ENCODE measurements around the gene CALR3. TPM values are rescaled to one million over a fixed set of nuclear protein-coding genes. Genes with fewer than 3 reads are reported as not detected.

Gene CALR3
- polyA plus RNA-seq, 1 donor, result 0.04 TPM

DNA sequence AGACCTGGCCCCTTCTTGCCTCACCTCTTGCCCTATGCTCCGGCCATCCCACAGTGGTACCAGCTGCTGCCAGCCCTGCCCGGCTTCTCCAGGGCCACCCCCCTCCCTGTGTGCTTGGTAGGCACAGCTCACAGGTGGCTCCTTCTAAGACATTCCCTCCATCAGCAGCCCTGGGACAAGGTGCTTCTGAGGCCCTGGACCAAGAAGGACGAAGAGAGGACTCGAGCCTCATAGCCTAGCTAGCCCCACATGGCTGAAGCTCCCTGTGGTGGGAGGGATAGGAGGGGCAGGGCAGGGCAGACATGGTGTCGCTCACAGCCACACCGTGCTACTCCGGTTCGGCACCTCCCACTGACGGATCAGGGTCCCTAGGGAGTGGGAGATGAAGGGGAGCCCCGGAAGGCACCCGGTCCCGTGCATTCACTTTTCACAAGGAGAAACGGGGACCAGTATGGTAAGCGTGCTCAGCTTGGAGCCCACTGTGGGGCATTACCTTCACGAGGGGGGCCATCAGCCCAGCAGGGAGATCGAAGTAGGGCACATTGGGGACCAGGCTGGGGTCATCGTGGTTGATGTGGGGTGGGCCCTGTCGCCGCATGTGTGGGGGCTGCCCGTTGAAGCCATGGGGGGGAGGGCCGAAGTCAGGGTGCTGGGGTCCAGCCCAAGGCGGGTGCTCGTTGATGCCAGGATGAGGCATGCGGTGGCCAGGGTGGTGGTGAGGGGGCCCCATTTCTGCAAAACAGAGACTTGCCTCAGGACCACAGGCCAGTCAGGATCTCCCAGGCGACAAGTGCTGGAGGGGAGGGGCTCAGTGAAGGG lies 26.8 kb upstream of the CALR3 start:
- Histone ChIP-seq H3K27me3 (ENCODE audit: control insufficient read depth, insufficient read depth, low read length) (no peaks in the 10 kb centered on the region), H3K4me3 (ENCODE audit: low read length) (no peak overlapping the region), H3K27ac (ENCODE audit: low read length) (no peak overlapping the region), H3K36me3 (ENCODE audit: control insufficient read depth, insufficient read depth, low read length) (peaks cover 91% of the 10 kb centered on the region), H3K4me1 (ENCODE audit: control insufficient read depth, insufficient read depth, low read length) (no peaks in the 10 kb centered on the region), H3K9me3 (ENCODE audit: control insufficient read depth, low read depth, low read length) (peaks cover 4% of the 10 kb centered on the region)
- no peak for DNase-seq
- no CpG with 5 or more reads among the region's 25 CpGs for WGBS (ENCODE audit: insufficient coverage, low lambda C conversion rate)

GRCh38 chr19:16521715-16522289 lies 25.8 kb upstream of the CALR3 start:
- peaks cover 91% of the 10 kb centered on the region for H3K36me3 ChIP-seq (ENCODE audit: control insufficient read depth, insufficient read depth, low read length)
- no peak for DNase-seq
- H3K9me3 ChIP-seq (ENCODE audit: control insufficient read depth, low read depth, low read length), result peaks cover 4% of the 10 kb centered on the region
- H3K4me3 ChIP-seq (ENCODE audit: low read length), result no peak overlapping the region
- no CpG with 5 or more reads among the region's 10 CpGs for WGBS (ENCODE audit: insufficient coverage, low lambda C conversion rate)
- H3K27ac ChIP-seq (ENCODE audit: low read length), result no peak overlapping the region
- H3K27me3 ChIP-seq (ENCODE audit: control insufficient read depth, insufficient read depth, low read length), result no peaks in the 10 kb centered on the region
- H3K4me1 ChIP-seq (ENCODE audit: control insufficient read depth, insufficient read depth, low read length), result no peaks in the 10 kb centered on the region

- Histone ChIP-seq H3K36me3 (ENCODE audit: control insufficient read depth, insufficient read depth, low read length) (peaks cover 87% of the 10 kb centered on the region), H3K4me1 (ENCODE audit: control insufficient read depth, insufficient read depth, low read length) (no peaks in the 10 kb centered on the region), H3K27ac (ENCODE audit: low read length) (no peak overlapping the region), H3K9me3 (ENCODE audit: control insufficient read depth, low read depth, low read length) (peaks cover 4% of the 10 kb centered on the region), H3K27me3 (ENCODE audit: control insufficient read depth, insufficient read depth, low read length) (no peaks in the 10 kb centered on the region), H3K4me3 (ENCODE audit: low read length) (no peak overlapping the region)
- no peak for DNase-seq
- no CpG with 5 or more reads among the region's 18 CpGs for WGBS (ENCODE audit: insufficient coverage, low lambda C conversion rate)
Observed at GRCh38 chr19:16520986-16521624, 25.1 kb upstream of the CALR3 start.

DNA sequence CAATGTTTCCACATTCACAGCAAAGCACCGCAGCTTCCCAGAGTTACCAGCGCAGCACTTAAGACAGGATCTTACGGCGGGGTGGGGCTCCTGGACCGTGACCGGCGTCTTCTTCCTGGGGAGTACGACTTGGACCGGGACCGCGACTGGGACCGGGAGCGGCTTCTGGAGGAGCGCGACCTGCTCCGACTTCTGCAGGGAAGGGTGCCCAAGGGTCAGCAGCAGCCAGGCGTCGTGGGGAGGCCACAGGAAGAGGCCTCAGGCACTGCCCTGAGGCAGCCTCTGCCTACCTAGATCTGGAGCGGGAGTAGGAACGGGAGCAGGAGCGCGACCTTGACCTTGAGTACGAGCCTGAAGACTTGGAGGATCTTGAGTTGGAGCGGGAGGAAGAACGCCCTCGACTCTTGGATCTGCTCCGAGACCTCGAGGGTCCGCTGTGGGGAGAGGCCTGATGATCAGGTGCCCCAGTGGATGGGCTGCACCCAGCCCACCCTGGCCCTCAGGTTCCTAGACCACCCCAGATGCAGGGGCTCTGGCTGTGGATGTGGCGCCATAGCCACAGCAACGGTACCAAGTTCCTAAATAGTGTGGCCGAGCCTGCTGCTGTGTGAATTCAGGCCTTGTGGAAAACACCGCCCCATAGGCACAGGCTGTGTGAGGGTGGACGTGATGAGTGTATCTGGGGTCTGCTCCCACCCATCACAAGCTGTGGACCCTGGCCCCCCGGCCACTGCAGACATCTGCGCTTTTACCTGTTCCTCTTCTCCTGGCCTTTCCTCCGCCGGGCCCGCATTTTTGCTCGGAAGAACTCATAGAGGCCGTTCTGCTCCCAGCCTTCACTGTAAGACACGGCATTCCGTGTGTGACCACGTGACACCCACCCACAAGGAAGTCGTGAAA lies 24.4 kb upstream of the CALR3 start:
- no CpG with 5 or more reads among the region's 45 CpGs for WGBS (ENCODE audit: insufficient coverage, low lambda C conversion rate)
- DNase-seq, result no peak
- H3K27me3 ChIP-seq (ENCODE audit: control insufficient read depth, insufficient read depth, low read length), result no peaks in the 10 kb centered on the region
- H3K36me3 ChIP-seq (ENCODE audit: control insufficient read depth, insufficient read depth, low read length), result peaks cover 79% of the 10 kb centered on the region
- H3K27ac ChIP-seq (ENCODE audit: low read length), result no peak overlapping the region
- H3K9me3 ChIP-seq (ENCODE audit: control insufficient read depth, low read depth, low read length), result peaks cover 4% of the 10 kb centered on the region
- no peak overlapping the region for H3K4me3 ChIP-seq (ENCODE audit: low read length)
- no peaks in the 10 kb centered on the region for H3K4me1 ChIP-seq (ENCODE audit: control insufficient read depth, insufficient read depth, low read length)

- Histone ChIP-seq H3K27ac (ENCODE audit: low read length) (no peak overlapping the region), H3K27me3 (ENCODE audit: control insufficient read depth, insufficient read depth, low read length) (no peaks in the 10 kb centered on the region), H3K4me3 (ENCODE audit: low read length) (no peak overlapping the region), H3K36me3 (ENCODE audit: control insufficient read depth, insufficient read depth, low read length) (peaks cover 73% of the 10 kb centered on the region), H3K4me1 (ENCODE audit: control insufficient read depth, insufficient read depth, low read length) (no peaks in the 10 kb centered on the region), H3K9me3 (ENCODE audit: control insufficient read depth, low read depth, low read length) (peaks cover 4% of the 10 kb centered on the region)
- DNase-seq, result no peak
- no CpG with 5 or more reads among the region's 24 CpGs for WGBS (ENCODE audit: insufficient coverage, low lambda C conversion rate)
Observed at GRCh38 chr19:16519230-16519687, 23.3 kb upstream of the CALR3 start.

- peaks cover 4% of the 10 kb centered on the region for H3K9me3 ChIP-seq (ENCODE audit: control insufficient read depth, low read depth, low read length)
- no peak overlapping the region for H3K27ac ChIP-seq (ENCODE audit: low read length)
- WGBS (ENCODE audit: insufficient coverage, low lambda C conversion rate), result no CpG with 5 or more reads among the region's 33 CpGs
- no peak for DNase-seq
- no peak overlapping the region for H3K4me3 ChIP-seq (ENCODE audit: low read length)
- H3K27me3 ChIP-seq (ENCODE audit: control insufficient read depth, insufficient read depth, low read length), result no peaks in the 10 kb centered on the region
- H3K36me3 ChIP-seq (ENCODE audit: control insufficient read depth, insufficient read depth, low read length), result peaks cover 68% of the 10 kb centered on the region
- H3K4me1 ChIP-seq (ENCODE audit: control insufficient read depth, insufficient read depth, low read length), result no peaks in the 10 kb centered on the region
Observed at GRCh38 chr19:16518483-16519229, 22.7 kb upstream of the CALR3 start.

DNA sequence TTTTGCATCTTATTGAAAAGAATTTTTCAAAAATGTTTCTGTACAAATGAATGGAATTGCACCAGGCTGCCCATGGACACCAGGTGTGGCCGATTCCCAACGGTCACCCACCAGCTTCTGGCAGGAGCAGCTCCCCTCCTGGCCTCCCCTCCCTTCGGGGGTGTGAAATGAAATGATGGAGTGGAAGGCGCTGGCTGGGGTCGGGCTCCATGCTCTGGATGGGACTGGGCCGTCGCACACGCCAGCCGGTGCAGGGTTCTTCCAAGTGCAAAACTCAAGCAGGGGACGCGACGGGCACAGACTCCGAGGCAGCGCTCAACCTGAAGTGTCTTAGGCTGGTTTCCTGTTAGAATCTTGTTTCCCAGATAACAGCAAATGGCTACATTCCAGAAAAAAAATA lies 22.1 kb upstream of the CALR3 start:
- Histone ChIP-seq H3K27me3 (ENCODE audit: control insufficient read depth, insufficient read depth, low read length) (no peaks in the 10 kb centered on the region), H3K4me3 (ENCODE audit: low read length) (no peak overlapping the region), H3K9me3 (ENCODE audit: control insufficient read depth, low read depth, low read length) (peaks cover 4% of the 10 kb centered on the region), H3K4me1 (ENCODE audit: control insufficient read depth, insufficient read depth, low read length) (no peaks in the 10 kb centered on the region), H3K27ac (ENCODE audit: low read length) (no peak overlapping the region), H3K36me3 (ENCODE audit: control insufficient read depth, insufficient read depth, low read length) (peaks cover 64% of the 10 kb centered on the region)
- no peak for DNase-seq
- WGBS (ENCODE audit: insufficient coverage, low lambda C conversion rate), result no CpG with 5 or more reads among the region's 14 CpGs

GRCh38 chr19:16516923-16517610 lies 21.1 kb upstream of the CALR3 start:
- no CpG with 5 or more reads among the region's 14 CpGs for WGBS (ENCODE audit: insufficient coverage, low lambda C conversion rate)
- no peaks in the 10 kb centered on the region for H3K27me3 ChIP-seq (ENCODE audit: control insufficient read depth, insufficient read depth, low read length)
- no peak for DNase-seq
- peaks cover 62% of the 10 kb centered on the region for H3K36me3 ChIP-seq (ENCODE audit: control insufficient read depth, insufficient read depth, low read length)
- no peak overlapping the region for H3K27ac ChIP-seq (ENCODE audit: low read length)
- no peak overlapping the region for H3K4me3 ChIP-seq (ENCODE audit: low read length)
- H3K9me3 ChIP-seq (ENCODE audit: control insufficient read depth, low read depth, low read length), result peaks cover 4% of the 10 kb centered on the region
- H3K4me1 ChIP-seq (ENCODE audit: control insufficient read depth, insufficient read depth, low read length), result no peaks in the 10 kb centered on the region

DNA sequence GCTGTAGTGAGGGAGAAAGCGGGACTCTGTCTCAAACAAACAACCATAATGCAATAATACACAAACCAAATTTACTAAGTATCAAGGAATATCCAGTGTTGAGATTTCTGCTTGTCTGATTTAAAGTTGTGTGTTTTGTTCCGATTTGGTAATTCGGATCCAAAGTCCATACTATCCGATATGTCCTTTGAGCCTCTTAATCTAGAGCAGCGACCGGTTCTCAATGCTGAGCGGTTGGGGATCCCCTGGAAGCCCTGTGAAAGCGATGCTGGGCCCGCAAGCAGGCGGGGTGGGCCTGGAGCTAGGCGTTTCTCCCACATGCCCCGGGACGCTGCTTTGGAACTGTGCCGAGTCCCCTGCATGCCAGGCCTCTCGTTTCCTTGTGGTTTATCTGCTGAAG lies 20.4 kb upstream of the CALR3 start:
- H3K36me3 ChIP-seq (ENCODE audit: control insufficient read depth, insufficient read depth, low read length), result peaks cover 58% of the 10 kb centered on the region
- no peak for DNase-seq

More for the DNA sequence above, 20.4 kb upstream of the CALR3 start:
- Histone ChIP-seq H3K4me1 (ENCODE audit: control insufficient read depth, insufficient read depth, low read length) (no peaks in the 10 kb centered on the region), H3K4me3 (ENCODE audit: low read length) (no peak overlapping the region), H3K9me3 (ENCODE audit: control insufficient read depth, low read depth, low read length) (peaks cover 4% of the 10 kb centered on the region), H3K27me3 (ENCODE audit: control insufficient read depth, insufficient read depth, low read length) (no peaks in the 10 kb centered on the region), H3K27ac (ENCODE audit: low read length) (no peak overlapping the region)
- no CpG with 5 or more reads among the region's 15 CpGs for WGBS (ENCODE audit: insufficient coverage, low lambda C conversion rate)
